Measurements from ENCODE around the gene ARL8A. TPM values are rescaled to one million over a fixed set of nuclear protein-coding genes. Genes with fewer than 3 reads are reported as not detected.
"Not testable (repeated sequence)": the region's sequence is repeated elsewhere in the genome, so short reads cannot be mapped to it uniquely, and the experiment has no call there.

ARL8A gene
- total and polyA plus RNA-seq, 2 donors (not counting 1 experiment from before 2014, with no cell fraction given), result 67.6 to 70.7 TPM

GRCh38 chr1:202192770-202193613 lies 48.5 kb upstream of the ARL8A start:
- ATAC-seq (ENCODE audit: low read depth) (peak; percentile 71), DNase-seq (peak; percentile 75)
- Mint-ChIP-seq H3K4me3 (peak overlapping the region; percentile 58), H3K27me3 (peaks cover 54% of the 10 kb centered on the region), H3K9me3 (ENCODE audit: insufficient read depth) (no peaks in the 10 kb centered on the region), H3K27ac (no peak overlapping the region), H3K4me1 (peaks cover 18% of the 10 kb centered on the region)
- no peaks in the 10 kb centered on the region for H4K20me1 ChIP-seq (ENCODE audit: control insufficient read depth, insufficient read depth, low read length, poor library complexity, severe bottlenecking)
- ChIA-PET CTCF (interaction anchor here (0.8 to 2.7 kb wide), 30 partner anchors 8 to 606 kb away, joined by 3 to 71 read pairs (median 4); partner anchors contain the start of gene PTPN7), POLR2A (no interaction called here)
- H3K9ac ChIP-seq (ENCODE audit: low read length), result no peak overlapping the region
- no peak overlapping the region for H3K4me3 ChIP-seq (ENCODE audit: control extremely low read depth in 1 of 5, extremely low read depth in 1 of 5, insufficient read depth in 1 of 5, low read depth in 2 of 5, low read length in 4 of 5)
- H3K9me3 ChIP-seq (ENCODE audit: control extremely low read depth in 1 of 3, control insufficient read depth in 2 of 3, insufficient read depth in 1 of 3, low read length in 2 of 3), result no peaks in the 10 kb centered on the region
- no peak overlapping the region for H3K27ac ChIP-seq (ENCODE audit: low read length in 2 of 2)
- TF ChIP-seq, protein P1, sequence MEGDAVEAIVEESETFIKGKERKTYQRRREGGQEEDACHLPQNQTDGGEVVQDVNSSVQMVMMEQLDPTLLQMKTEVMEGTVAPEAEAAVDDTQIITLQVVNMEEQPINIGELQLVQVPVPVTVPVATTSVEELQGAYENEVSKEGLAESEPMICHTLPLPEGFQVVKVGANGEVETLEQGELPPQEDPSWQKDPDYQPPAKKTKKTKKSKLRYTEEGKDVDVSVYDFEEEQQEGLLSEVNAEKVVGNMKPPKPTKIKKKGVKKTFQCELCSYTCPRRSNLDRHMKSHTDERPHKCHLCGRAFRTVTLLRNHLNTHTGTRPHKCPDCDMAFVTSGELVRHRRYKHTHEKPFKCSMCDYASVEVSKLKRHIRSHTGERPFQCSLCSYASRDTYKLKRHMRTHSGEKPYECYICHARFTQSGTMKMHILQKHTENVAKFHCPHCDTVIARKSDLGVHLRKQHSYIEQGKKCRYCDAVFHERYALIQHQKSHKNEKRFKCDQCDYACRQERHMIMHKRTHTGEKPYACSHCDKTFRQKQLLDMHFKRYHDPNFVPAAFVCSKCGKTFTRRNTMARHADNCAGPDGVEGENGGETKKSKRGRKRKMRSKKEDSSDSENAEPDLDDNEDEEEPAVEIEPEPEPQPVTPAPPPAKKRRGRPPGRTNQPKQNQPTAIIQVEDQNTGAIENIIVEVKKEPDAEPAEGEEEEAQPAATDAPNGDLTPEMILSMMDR (IDR thresholded peaks at IDR 0.05), result peak; percentile 89
- no peak for TF ChIP-seq EZH2 (IDR thresholded peaks at IDR 0.05; ENCODE audit: borderline replicate concordance, insufficient read depth, low read depth, low read length, poor library complexity, severe bottlenecking)
- WGBS (ENCODE audit: insufficient coverage), result 33% methylated on average over 17 of the region's 18 CpGs
- intact Hi-C loops (cut with micrococcal nuclease), result loop anchor here (1.0 kb wide), 2 partner anchors 122 to 526 kb away; no protein-coding TSS in a partner anchor
- H3K36me3 ChIP-seq (replicated peaks in 1 of 2; ENCODE audit: control extremely low read depth in 1 of 2, control insufficient read depth in 1 of 2, extremely low read depth in 1 of 2, insufficient read depth in 2 of 2, low read length in 1 of 2), result no peaks in the 10 kb centered on the region
- H3K27me3 ChIP-seq (replicated peaks in 1 of 4; ENCODE audit: control extremely low read depth in 1 of 4, control insufficient read depth in 3 of 4, insufficient read depth in 4 of 4, low read length in 3 of 4), result peaks cover 0 to 36% (median 10%) of the 10 kb centered on the region in 4 experiments
- H3K4me1 ChIP-seq (ENCODE audit: control insufficient read depth in 2 of 2, insufficient read depth in 2 of 2, low read length in 2 of 2), result peaks cover 14 to 19% of the 10 kb centered on the region in 2 donors
- peak overlapping the region; percentile 63 for H3K4me2 ChIP-seq (replicated peaks; ENCODE audit: low read depth, low read length, poor library complexity, severe bottlenecking)
- no peak overlapping the region for H2AFZ ChIP-seq (ENCODE audit: insufficient read depth, low read depth, low read length, poor library complexity, severe bottlenecking)
- H3K79me2 ChIP-seq (ENCODE audit: control insufficient read depth, insufficient read depth, low read length), result no peaks in the 10 kb centered on the region

DNA sequence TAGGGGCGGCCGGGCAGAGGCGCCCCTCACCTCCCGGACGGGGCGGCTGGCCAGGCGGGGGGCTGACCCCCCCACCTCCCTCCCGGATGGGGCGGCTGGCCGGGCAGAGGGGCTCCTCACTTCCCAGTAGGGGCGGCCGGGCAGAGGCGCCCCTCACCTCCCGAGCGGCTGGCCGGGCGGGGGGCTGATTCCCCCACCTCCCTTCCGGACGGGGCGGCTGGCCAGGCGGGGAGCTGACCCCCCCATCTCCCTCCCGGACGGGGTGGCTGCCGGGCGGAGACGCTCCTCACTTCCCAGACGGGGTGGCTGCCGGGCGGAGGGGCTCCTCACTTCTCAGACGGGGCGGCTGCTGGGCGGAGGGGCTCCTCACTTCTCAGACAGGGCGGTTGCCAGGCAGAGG lies 46.9 kb upstream of the ARL8A start:
- peaks cover 45% of the 10 kb centered on the region for H3K27me3 Mint-ChIP-seq
- H3K9me3 Mint-ChIP-seq (ENCODE audit: insufficient read depth); H3K9me3 ChIP-seq (ENCODE audit: control extremely low read depth in 1 of 3, control insufficient read depth in 2 of 3, insufficient read depth in 1 of 3, low read length in 2 of 3); H3K9ac ChIP-seq (ENCODE audit: low read length); H3K36me3 ChIP-seq (replicated peaks in 1 of 2; ENCODE audit: control extremely low read depth in 1 of 2, control insufficient read depth in 1 of 2, extremely low read depth in 1 of 2, insufficient read depth in 2 of 2, low read length in 1 of 2); DNase-seq; H3K27ac ChIP-seq (ENCODE audit: low read length in 2 of 2); H3K27ac Mint-ChIP-seq; ATAC-seq (ENCODE audit: low read depth); H3K4me2 ChIP-seq (replicated peaks; ENCODE audit: low read depth, low read length, poor library complexity, severe bottlenecking); intact Hi-C loops (cut with micrococcal nuclease); H4K20me1 ChIP-seq (ENCODE audit: control insufficient read depth, insufficient read depth, low read length, poor library complexity, severe bottlenecking); POLR2A ChIA-PET; H3K4me3 ChIP-seq (ENCODE audit: control extremely low read depth in 1 of 5, extremely low read depth in 1 of 5, insufficient read depth in 1 of 5, low read depth in 2 of 5, low read length in 4 of 5); H3K79me2 ChIP-seq (ENCODE audit: control insufficient read depth, insufficient read depth, low read length); H3K4me3 Mint-ChIP-seq; H2AFZ ChIP-seq (ENCODE audit: insufficient read depth, low read depth, low read length, poor library complexity, severe bottlenecking): not testable (repeated sequence)
- peaks cover 0 to 40% (median 10%) of the 10 kb centered on the region in 4 experiments for H3K27me3 ChIP-seq (replicated peaks in 1 of 4; ENCODE audit: control extremely low read depth in 1 of 4, control insufficient read depth in 3 of 4, insufficient read depth in 4 of 4, low read length in 3 of 4)
- peaks cover 14 to 19% of the 10 kb centered on the region in 2 donors for H3K4me1 ChIP-seq (ENCODE audit: control insufficient read depth in 2 of 2, insufficient read depth in 2 of 2, low read length in 2 of 2)
- CTCF ChIA-PET, result interaction anchor here (2.7 kb wide), 1 partner anchor 123 kb away, joined by 12 read pairs; no protein-coding TSS in a partner anchor
- peaks cover 18% of the 10 kb centered on the region for H3K4me1 Mint-ChIP-seq
- WGBS (ENCODE audit: insufficient coverage), result 95% methylated on average over 4 of the region's 33 CpGs

All from B cell (primary cell).